K562 (cell line): ENCODE measurements around the gene ABHD12.

Source experiments
- FOXK2 ChIP-seq, 2 experiments: fragments of 450-650 bp; IDR thresholded peaks in 1 of 2; conservative IDR thresholded peaks in 1 of 2; 2 replicates each; pipeline ENCODE4 v1.6.1; 2016; ENCODE audit warnings: low read depth in 2 of 2, mild to moderate bottlenecking in 1 of 2
- GTF2F1 ChIP-seq: IDR thresholded peaks from 2 replicates; pipeline ENCODE4 v1.6.1; 2011; ENCODE audit warnings: low read depth, low read length, improper control_type of control experiment
- RAD21 ChIP-seq, 2 experiments: fragments of 250-450 bp in 1 of 2; fragments of 450-650 bp in 1 of 2; sonication (Bioruptor Pico) in 1 of 2; formaldehyde crosslinking in 1 of 2; IDR thresholded peaks in 1 of 2; conservative IDR thresholded peaks in 1 of 2; 2 replicates each; pipeline versions ENCODE4 v1.4.0 to v1.8.0; 2020 to 2022; ENCODE audit warnings: mild to moderate bottlenecking in 2 of 2, moderate library complexity in 1 of 2

- TF ChIP-seq RAD21 (CRISPR knock-in tag; conservative IDR thresholded peaks at IDR 0.05 in 1 of 2, IDR thresholded peaks at IDR 0.05 in 1 of 2) (no peak), FOXK2 (conservative IDR thresholded peaks at IDR 0.05 in 1 of 2, IDR thresholded peaks at IDR 0.05 in 1 of 2; ENCODE audit: low read depth in 2 of 2) (no peak), GTF2F1 (no peak)
Measured at GRCh38 chr20:25252230-25252651, 138.4 kb downstream of the ABHD12 start.
